Stimulated activated CD4-positive, alpha-beta T cell treated with anti-CD3 and anti-CD28 coated beads, Interleukin-2, amount 100 ng/mL, for 48 hours (primary cell): ENCODE results near the gene MMP24OS.
"Not testable (repeated sequence)": the region's sequence is repeated elsewhere in the genome, so short reads cannot be mapped to it uniquely, and the experiment has no call there.

Source experiments
- DNase-seq, 2 donors: peaks; one replicate each; pipeline ENCODE4 v3.0.0-alpha.2; 2020

MMP24OS gene

GRCh38 chr20:35277531-35278395 is at the start of gene MMP24OS:
Gene MMP24OS (minus strand): TSS chr20:35278122. CDS start chr20:35277929, 193 bp downstream.
- peak; percentile 82 to 87 for DNase-seq

- DNase-seq = no peak
Measured at GRCh38 chr20:35327074-35327976, 49.4 kb upstream of the MMP24OS start.

- DNase-seq = no peak
Measured at GRCh38 chr20:35326740-35327073, 48.8 kb upstream of the MMP24OS start.

GRCh38 chr20:35326021-35326739 is 48.3 kb upstream of the MMP24OS start:
- no peak for DNase-seq

GRCh38 chr20:35325401-35325800 is 47.5 kb upstream of the MMP24OS start:
- no peak for DNase-seq

- no peak for DNase-seq
Measured at GRCh38 chr20:35320396-35321126, 42.6 kb upstream of the MMP24OS start.

- DNase-seq = no peak
Measured at GRCh38 chr20:35319871-35320197, 41.9 kb upstream of the MMP24OS start.

GRCh38 chr20:35319192-35319870 is 41.4 kb upstream of the MMP24OS start:
- DNase-seq = no peak

- no peak for DNase-seq
Measured at GRCh38 chr20:35318502-35319157, 40.7 kb upstream of the MMP24OS start.

- DNase-seq = no peak
Measured at GRCh38 chr20:35317416-35318210, 39.7 kb upstream of the MMP24OS start.

GRCh38 chr20:35316086-35316485 is 38.2 kb upstream of the MMP24OS start:
- DNase-seq = no peak

GRCh38 chr20:35315632-35316020 is 37.7 kb upstream of the MMP24OS start:
- DNase-seq = not testable (repeated sequence)

GRCh38 chr20:35314816-35315631 is 37.1 kb upstream of the MMP24OS start:
- no peak for DNase-seq

- no peak for DNase-seq
Measured at GRCh38 chr20:35312318-35312717, 34.4 kb upstream of the MMP24OS start.

GRCh38 chr20:35311822-35312221 is 33.9 kb upstream of the MMP24OS start:
- DNase-seq = no peak

GRCh38 chr20:35311409-35311808 is 33.5 kb upstream of the MMP24OS start:
- peak; percentile 64 to 65 for DNase-seq

GRCh38 chr20:35307666-35308653 is 30.0 kb upstream of the MMP24OS start:
- no peak for DNase-seq

- DNase-seq = no peak
Measured at GRCh38 chr20:35306931-35307517, 29.1 kb upstream of the MMP24OS start.
